Parathyroid adenoma (tissue), 2 donors: Measurements from ENCODE around the gene KRT86.
"Not testable (repeated sequence)": the region's sequence is repeated elsewhere in the genome, so short reads cannot be mapped to it uniquely, and the experiment has no call there.

ENCODE experiments used
- H2AFZ ChIP-seq: fragments of 300-600 bp; sonication (generic); one replicate; pipeline ENCODE4 v1.7.0; 2017; ENCODE audit warnings: antibody characterized with exemption, mild to moderate bottlenecking
- H3K27ac ChIP-seq: fragments of 300-600 bp; sonication (generic); one replicate; pipeline ENCODE4 v1.7.0; 2017
- H3K27me3 ChIP-seq: fragments of 300-600 bp; sonication (generic); one replicate; pipeline ENCODE4 v1.7.0; 2017; ENCODE audit warnings: low read length; ENCODE audit not compliant: control insufficient read depth, insufficient read depth
- H3K36me3 ChIP-seq: fragments of 300-600 bp; sonication (generic); one replicate; pipeline ENCODE4 v1.7.0; 2017; ENCODE audit warnings: low read length; ENCODE audit not compliant: control insufficient read depth, insufficient read depth
- H3K4me1 ChIP-seq: fragments of 300-600 bp; sonication (generic); one replicate; pipeline ENCODE4 v1.7.0; 2017; ENCODE audit warnings: control low read depth
- H3K4me2 ChIP-seq: fragments of 300-600 bp; sonication (generic); one replicate; pipeline ENCODE4 v1.7.0; 2017; ENCODE audit warnings: low read length
- H3K4me3 ChIP-seq: fragments of 300-600 bp; sonication (generic); one replicate; pipeline ENCODE4 v1.7.0; 2017; ENCODE audit warnings: low read depth, low read length
- H3K79me2 ChIP-seq: fragments of 300-600 bp; sonication (generic); one replicate; pipeline ENCODE4 v1.7.0; 2017; ENCODE audit warnings: control low read depth
- H3K9ac ChIP-seq: fragments of 300-600 bp; sonication (generic); one replicate; pipeline ENCODE4 v1.7.0; 2017; ENCODE audit warnings: mild to moderate bottlenecking
- H3K9me3 ChIP-seq: fragments of 300-600 bp; sonication (generic); one replicate; pipeline ENCODE4 v1.7.0; 2017; ENCODE audit warnings: low read length; ENCODE audit not compliant: control insufficient read depth
- CTCF ChIP-seq: fragments of 300-600 bp; sonication (generic); IDR thresholded peaks from one replicate; pipeline ENCODE4 v1.7.0; 2017; ENCODE audit warnings: antibody characterized with exemption, mild to moderate bottlenecking
- donor health status: primary hyperparathyroidism.

Gene KRT86

GRCh38 chr12:52343550-52343949 lies 69.1 kb downstream of the KRT86 start:
- H2AFZ ChIP-seq: no peak overlapping the region
- no peaks in the 10 kb centered on the region for H3K79me2 ChIP-seq
- H3K36me3 ChIP-seq: no peaks in the 10 kb centered on the region
- no peaks in the 10 kb centered on the region for H3K9me3 ChIP-seq
- no peaks in the 10 kb centered on the region for H3K27me3 ChIP-seq
- no peak overlapping the region for H3K27ac ChIP-seq
- H3K4me1 ChIP-seq: peaks cover 6% of the 10 kb centered on the region
- TF ChIP-seq CTCF: no peak
- H3K4me3 ChIP-seq: no peak overlapping the region
- H3K9ac ChIP-seq: no peak overlapping the region
- no peak overlapping the region for H3K4me2 ChIP-seq

GRCh38 chr12:52344111-52344510 lies 69.7 kb downstream of the KRT86 start:
- no peak for TF ChIP-seq CTCF
- Histone ChIP-seq H3K9me3 (no peaks in the 10 kb centered on the region), H3K79me2 (no peaks in the 10 kb centered on the region), H3K4me3 (no peak overlapping the region), H3K4me2 (no peak overlapping the region), H3K4me1 (peaks cover 6% of the 10 kb centered on the region), H3K9ac (no peak overlapping the region), H3K27me3 (no peaks in the 10 kb centered on the region), H2AFZ (no peak overlapping the region), H3K27ac (no peak overlapping the region), H3K36me3 (no peaks in the 10 kb centered on the region)

GRCh38 chr12:52345041-52345440 lies 70.6 kb downstream of the KRT86 start:
- not testable (repeated sequence) for H3K4me2 ChIP-seq

DNA sequence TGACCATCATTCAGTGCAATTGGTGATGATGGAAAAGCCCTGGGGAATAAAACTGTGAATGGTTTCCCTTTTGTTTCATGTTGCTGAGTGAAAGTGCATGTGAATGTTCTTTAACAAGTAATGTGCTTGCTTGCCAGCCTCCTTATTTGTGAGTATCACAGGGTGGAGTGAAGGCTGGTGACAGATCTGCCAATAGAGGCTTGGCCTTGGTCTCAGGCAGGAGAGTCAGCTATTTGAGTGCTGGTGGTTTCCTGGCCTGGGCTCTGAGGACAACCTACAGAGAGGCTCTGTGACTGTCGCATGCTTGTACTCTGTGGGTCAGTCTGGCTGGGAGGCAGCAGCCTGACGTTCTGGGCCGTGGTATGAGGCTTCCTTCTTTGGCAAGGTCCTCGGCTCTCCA lies 72.1 kb downstream of the KRT86 start:
- no peaks in the 10 kb centered on the region for H3K79me2 ChIP-seq
- no peaks in the 10 kb centered on the region for H3K27me3 ChIP-seq
- no peak overlapping the region for H3K4me3 ChIP-seq
- H3K4me1 ChIP-seq: peaks cover 6% of the 10 kb centered on the region
- no peak overlapping the region for H3K9ac ChIP-seq
- H3K4me2 ChIP-seq: no peak overlapping the region
- H3K36me3 ChIP-seq: no peaks in the 10 kb centered on the region
- H3K9me3 ChIP-seq: no peaks in the 10 kb centered on the region
- H2AFZ ChIP-seq: no peak overlapping the region
- no peak for TF ChIP-seq CTCF
- H3K27ac ChIP-seq: no peak overlapping the region

More at GRCh38 chr12:52345041-52345440, 70.6 kb downstream of the KRT86 start:
- not testable (repeated sequence) for H3K9me3 ChIP-seq, H3K79me2 ChIP-seq, H3K27ac ChIP-seq, H3K4me1 ChIP-seq, H3K4me3 ChIP-seq, H3K36me3 ChIP-seq, H3K9ac ChIP-seq, H2AFZ ChIP-seq, H3K27me3 ChIP-seq

GRCh38 chr12:52347016-52347415 lies 72.6 kb downstream of the KRT86 start:
- Histone ChIP-seq H3K4me1 (peaks cover 6% of the 10 kb centered on the region), H3K4me3 (no peak overlapping the region), H3K9me3 (no peaks in the 10 kb centered on the region), H3K79me2 (no peaks in the 10 kb centered on the region), H3K27me3 (no peaks in the 10 kb centered on the region), H3K4me2 (no peak overlapping the region), H3K9ac (no peak overlapping the region), H3K36me3 (no peaks in the 10 kb centered on the region), H2AFZ (no peak overlapping the region), H3K27ac (no peak overlapping the region)
- no peak for TF ChIP-seq CTCF
